ENCODE data around the gene IKBKG.
"Not testable (repeated sequence)": the region's sequence is repeated elsewhere in the genome, so short reads cannot be mapped to it uniquely, and the experiment has no call there.

The IKBKG gene

GRCh38 chrX:154603438-154604430 is 56.3 kb downstream of the IKBKG start:
- no peak for DNase-seq (ENCODE audit: low read depth in 3 of 3)

- no peak for DNase-seq (ENCODE audit: low read depth in 3 of 3)
Observed at GRCh38 chrX:154605566-154605965, 58.1 kb downstream of the IKBKG start.

DNA sequence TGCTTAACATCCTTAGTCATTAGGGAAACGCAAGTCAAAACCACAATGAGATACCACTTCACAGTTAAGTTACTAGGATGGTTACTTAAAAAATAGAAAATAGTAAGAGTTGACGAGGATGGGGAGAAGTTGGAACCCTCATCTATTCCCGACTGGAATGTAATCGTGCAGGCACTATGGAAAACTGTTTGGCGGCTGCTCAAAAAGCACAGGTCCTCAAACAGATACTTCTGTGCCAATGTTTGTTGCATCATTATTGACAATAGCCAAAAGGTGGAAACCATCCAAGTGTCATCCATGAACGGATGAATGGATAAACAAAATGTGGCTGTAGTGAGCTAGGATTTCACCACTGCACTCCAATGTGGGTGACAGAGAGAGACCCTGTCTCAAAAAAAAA is 60.0 kb downstream of the IKBKG start:
- DNase-seq (ENCODE audit: low read depth in 3 of 3): no peak

- DNase-seq (ENCODE audit: low read depth in 3 of 3): not testable (repeated sequence)
Observed at GRCh38 chrX:154607976-154608375, 60.6 kb downstream of the IKBKG start.

- DNase-seq (ENCODE audit: low read depth in 3 of 3): not testable (repeated sequence)
Observed at GRCh38 chrX:154608823-154609222, 61.4 kb downstream of the IKBKG start.

DNA sequence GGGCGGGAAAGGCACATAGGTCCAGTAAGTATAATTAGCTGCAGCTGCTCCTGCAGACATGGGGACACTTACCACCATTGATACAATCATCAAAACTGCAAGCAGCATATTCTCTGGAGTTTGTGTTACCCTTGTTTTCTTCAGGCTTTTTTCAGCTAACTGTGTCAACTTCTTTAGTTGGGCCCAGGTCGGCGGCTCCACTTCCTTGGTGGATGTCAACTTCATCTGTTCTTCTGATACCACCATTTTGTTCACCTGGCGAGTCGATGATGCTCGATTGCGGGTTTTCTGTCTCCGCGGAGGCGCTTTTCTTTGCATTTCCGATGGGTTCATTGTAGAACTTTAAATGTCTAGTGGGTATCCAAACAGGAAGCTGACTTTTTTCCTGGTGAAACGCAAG is 63.7 kb downstream of the IKBKG start:
- DNase-seq (ENCODE audit: low read depth in 3 of 3): not testable (repeated sequence)

GRCh38 chrX:154613586-154613985 is 66.2 kb downstream of the IKBKG start:
- not testable (repeated sequence) for DNase-seq (ENCODE audit: low read depth in 3 of 3)

All from stimulated activated CD4-positive, alpha-beta T cell treated with anti-CD3 and anti-CD28 coated beads, TNF-alpha, amount 100 ng/mL, for 4 hours (primary cell).